Measurements from ENCODE around the gene GPC6.

Gene GPC6

DNA sequence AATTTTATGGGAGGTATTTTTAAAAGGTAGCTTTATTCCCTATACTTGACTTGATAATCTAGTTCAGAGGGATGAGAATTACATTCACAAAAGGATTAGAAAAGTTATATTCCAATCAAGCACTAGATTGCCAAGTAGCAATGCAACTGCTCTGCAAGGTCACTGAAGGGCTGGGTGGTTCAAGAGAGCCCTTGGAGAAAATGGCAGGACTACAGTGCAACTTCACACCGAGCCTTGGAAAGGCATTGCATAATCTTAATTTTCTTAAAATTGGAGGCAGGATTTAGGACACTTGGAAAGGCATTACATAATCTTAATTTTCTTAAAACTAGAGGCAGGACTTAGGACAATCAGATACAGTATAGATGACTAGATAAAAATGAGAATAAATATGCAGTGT lies 936.9 kb downstream of the GPC6 start:
- no peak overlapping the region for H3K27ac ChIP-seq
- TF ChIP-seq CTCF (conservative IDR thresholded peaks at IDR 0.05): no peak

DNA sequence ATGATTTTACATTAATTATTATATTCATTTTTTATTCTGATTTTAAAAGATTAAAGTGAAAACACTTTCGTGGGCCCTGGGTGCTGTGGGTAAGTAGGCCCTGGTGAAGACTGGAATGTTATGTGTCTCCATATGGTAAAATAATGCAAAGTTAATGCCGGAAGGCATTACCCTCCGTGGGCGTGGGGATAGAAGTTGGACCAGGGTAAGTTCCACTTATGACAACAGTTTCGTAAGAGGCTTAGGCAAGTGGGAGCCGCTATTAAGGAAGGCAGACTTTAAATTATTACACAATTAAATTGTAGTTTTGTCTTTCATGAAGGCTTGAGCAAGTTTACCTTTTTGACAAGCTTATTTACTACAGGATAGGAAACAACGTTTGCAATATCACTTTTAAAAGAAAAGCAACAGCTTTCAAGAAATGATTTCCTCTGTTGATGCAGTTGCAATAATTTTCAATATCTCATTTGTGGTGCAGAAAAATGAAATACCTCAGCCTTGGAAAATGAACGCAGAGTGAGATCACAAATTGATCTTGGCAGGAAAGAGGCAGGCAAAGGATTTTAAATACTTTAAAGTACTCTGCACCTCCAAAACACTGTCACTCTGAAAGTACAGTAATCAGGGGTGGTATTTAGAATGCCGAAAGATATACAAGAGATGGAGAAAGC lies 942.3 kb downstream of the GPC6 start:
- H3K27ac ChIP-seq: no peak overlapping the region
- no peak for TF ChIP-seq CTCF (conservative IDR thresholded peaks at IDR 0.05)

DNA sequence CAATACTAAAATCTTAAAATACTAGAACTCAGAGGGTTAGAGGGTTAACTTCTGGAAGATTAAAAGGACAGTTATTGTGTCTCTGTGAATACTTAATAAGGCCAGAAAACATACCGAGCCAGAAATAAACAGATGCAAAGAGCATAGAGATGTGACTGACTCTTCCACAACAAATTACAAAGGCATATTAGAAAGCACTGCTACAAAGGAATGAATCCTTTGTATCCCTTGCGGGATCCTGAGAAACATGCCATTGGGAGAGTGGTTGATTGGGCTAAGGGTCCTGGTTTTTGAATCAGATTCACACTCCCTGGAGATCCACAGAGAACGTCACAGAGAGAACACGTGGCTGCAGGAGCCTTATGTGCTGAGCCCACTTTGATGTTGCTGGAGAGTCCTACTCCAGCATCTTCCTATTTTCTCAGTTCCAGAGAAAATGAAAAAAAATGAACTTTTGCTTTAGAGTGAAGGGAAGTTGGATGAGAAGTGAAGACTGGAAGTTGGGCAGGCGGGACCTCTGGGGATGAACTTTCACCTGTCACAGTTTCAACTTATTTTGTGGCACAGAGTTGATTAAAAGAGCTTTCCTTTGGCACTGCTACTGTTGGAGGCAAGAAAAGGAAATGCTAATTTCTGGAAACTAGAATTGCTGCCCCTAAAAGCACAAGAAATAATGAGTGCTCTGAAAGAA lies 943.0 kb downstream of the GPC6 start:
- H3K27ac ChIP-seq: no peak overlapping the region
- TF ChIP-seq CTCF (conservative IDR thresholded peaks at IDR 0.05): no peak

- no peak overlapping the region for H3K27ac ChIP-seq
These were observed 943.6 kb downstream of the GPC6 start for GRCh38 chr13:94170145-94170571.

GRCh38 chr13:94172416-94172815 lies 945.8 kb downstream of the GPC6 start:
- TF ChIP-seq CTCF (conservative IDR thresholded peaks at IDR 0.05): no peak
- no peak overlapping the region for H3K27ac ChIP-seq

More at GRCh38 chr13:94170145-94170571, 943.6 kb downstream of the GPC6 start:
- no peak for TF ChIP-seq CTCF (conservative IDR thresholded peaks at IDR 0.05)

GRCh38 chr13:94173312-94173854 lies 946.8 kb downstream of the GPC6 start:
- no peak for TF ChIP-seq CTCF (conservative IDR thresholded peaks at IDR 0.05)
- H3K27ac ChIP-seq: no peak overlapping the region

DNA sequence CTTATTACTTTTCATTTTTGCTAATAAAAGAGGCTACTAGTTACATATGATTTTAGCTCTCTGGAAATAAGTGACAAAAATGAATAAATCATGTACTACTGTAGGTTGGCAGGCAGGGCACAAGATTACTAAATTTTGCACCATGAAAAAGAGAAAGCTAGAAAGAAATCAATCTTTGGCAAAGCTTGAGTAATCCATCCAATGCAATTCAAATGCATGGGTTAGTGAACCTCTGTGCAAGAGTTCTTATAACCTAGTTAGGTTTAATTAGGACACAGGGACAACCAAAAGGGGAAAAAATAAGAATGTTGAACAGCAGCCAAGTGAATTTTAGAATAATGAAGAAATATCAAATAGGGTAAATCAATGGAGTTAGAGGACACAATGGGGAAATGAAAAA lies 947.4 kb downstream of the GPC6 start:
- TF ChIP-seq CTCF (conservative IDR thresholded peaks at IDR 0.05): no peak
- no peak overlapping the region for H3K27ac ChIP-seq
